Anterior cingulate cortex (tissue), 58 donors: ENCODE data around the gene MOB1A.

Experiments used
- DNase-seq, 58 donors: peaks; one replicate each; lab custom pipeline; 2025; lab: John Stamatoyannopoulos, UW

MOB1A gene

DNA sequence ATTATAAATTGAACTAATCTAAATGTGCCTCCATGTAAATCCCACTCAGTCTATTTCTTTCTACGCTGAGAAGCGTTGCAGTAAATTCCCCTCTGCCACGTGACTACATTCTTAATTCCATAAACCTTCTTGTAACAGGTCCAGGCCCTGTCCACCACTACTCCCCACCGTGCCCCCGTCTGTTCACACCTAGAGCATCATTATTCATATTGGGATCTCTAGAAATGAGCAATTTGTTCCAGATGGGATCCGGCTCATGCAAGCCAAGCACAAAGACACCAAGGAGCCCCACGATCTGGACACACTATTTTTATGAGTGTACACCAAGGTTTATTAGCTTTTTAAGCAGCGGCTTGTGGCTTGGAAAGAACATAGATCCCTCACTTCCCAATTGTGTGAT lies 69.1 kb downstream of the MOB1A start:
- DNase-seq, result no peak

DNA sequence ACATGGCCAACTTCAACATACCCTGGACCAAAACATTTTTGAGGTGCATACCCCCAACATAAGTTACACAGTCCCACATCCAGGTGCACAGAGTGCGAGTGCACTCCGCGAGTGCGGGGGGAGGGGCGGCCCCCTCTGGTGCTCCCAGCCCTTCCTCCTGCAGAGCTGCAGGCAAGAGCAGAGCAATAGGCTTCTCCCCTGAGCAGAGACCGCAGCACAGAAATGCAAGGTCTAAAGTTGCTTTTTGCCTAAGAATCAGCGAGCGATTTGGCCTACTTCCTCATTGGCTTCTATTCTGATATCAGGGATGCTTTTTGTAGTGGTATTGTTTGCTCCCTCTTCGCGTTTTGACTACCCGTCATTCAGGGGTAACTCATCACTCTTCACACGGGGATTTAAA lies 71.6 kb downstream of the MOB1A start:
- no peak for DNase-seq

DNA sequence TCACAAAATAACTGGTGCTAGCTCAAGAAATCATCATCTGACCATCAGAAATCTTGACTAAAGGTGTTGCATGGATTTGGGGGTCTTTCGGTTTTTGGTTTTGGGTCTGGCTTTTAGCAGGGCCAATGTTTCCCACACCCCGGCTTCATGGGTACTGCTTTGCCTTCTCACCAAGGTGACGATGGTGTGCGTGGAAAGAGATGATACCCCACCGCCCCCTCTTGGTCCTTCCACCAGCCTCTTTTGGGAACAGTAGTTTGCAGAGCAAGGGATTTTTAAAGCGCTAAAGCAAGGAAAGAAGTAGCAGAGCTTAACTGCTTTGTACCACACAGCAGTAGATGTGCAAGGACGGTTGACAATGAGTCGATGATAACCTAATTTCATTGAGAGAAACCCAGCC lies 73.3 kb downstream of the MOB1A start:
- DNase-seq, result no peak

DNA sequence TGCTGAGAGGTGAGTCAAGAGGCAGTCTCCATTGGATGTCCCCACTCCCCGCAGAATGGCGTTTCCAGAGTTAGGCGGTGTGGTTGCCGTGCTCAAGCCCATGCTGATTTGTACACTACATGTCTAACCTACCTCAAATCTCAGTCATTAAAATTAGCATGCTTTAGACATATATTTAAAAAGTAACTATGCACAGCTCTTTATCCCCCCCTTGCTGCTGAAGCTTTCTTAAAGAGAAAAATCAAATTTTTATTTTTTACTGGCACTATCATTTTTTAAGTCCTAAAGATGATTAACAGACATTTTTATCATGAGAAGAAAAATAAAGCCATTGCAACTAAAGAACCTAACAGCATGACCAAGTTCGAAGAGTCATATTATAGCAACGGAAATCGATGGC lies 73.8 kb downstream of the MOB1A start:
- DNase-seq, result no peak

DNA sequence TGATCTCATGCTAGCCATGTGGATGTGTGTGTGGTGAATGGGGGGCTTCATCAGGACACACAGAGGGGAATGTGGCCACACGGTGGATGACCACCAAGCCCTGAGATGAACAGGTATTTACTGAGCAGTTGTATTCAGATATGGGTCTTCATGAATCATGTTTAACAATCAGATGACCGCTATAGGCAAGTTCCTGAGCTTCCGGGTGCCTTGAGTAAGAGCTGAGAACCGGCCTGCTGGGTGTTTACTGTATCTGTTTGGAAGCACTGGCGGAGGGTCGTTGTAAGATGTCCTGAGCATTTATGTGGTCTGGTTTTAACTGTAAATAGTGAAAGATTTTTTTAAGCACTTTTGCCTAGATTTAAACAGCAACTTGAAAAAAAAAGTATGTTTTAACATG lies 74.9 kb downstream of the MOB1A start:
- no peak for DNase-seq
